Stimulated activated CD8-positive, alpha-beta memory T cell treated with anti-CD3 and anti-CD28 coated beads, Interleukin-7, amount 100 ng/mL, for 1 hour (primary cell): ENCODE data around the gene HFE.
"Not testable (repeated sequence)": the region's sequence is repeated elsewhere in the genome, so short reads cannot be mapped to it uniquely, and the experiment has no call there.

Experiments
- DNase-seq, 2 donors: peaks; one replicate each; pipeline ENCODE4 v3.0.0-alpha.2; 2020; ENCODE audit warnings: low read depth in 2 of 2

HFE gene

GRCh38 chr6:26058477-26059033 lies 28.7 kb upstream of the HFE start:
- not testable (repeated sequence) for DNase-seq

- no peak for DNase-seq
These were observed 27.3 kb upstream of the HFE start for GRCh38 chr6:26059941-26060340.

GRCh38 chr6:26064619-26065257 lies 22.5 kb upstream of the HFE start:
- no peak for DNase-seq

GRCh38 chr6:26065952-26066380 lies 21.3 kb upstream of the HFE start:
- no peak for DNase-seq

GRCh38 chr6:26067367-26067766 lies 19.9 kb upstream of the HFE start:
- no peak for DNase-seq

GRCh38 chr6:26068036-26068435 lies 19.2 kb upstream of the HFE start:
- no peak for DNase-seq

GRCh38 chr6:26071135-26071534 lies 16.1 kb upstream of the HFE start:
- DNase-seq = no peak

- no peak for DNase-seq
These were observed 12.0 kb upstream of the HFE start for GRCh38 chr6:26075063-26075717.

- DNase-seq = not testable (repeated sequence)
These were observed 9.2 kb upstream of the HFE start for GRCh38 chr6:26078066-26078465.

GRCh38 chr6:26081096-26081495 lies 6.1 kb upstream of the HFE start:
- DNase-seq = not testable (repeated sequence)

GRCh38 chr6:26086211-26086610 lies 1.0 kb upstream of the HFE start:
- DNase-seq = no peak

GRCh38 chr6:26088344-26088743 lies 1.1 kb downstream of the HFE start:
- DNase-seq = no peak

- DNase-seq = no peak
These were observed 2.0 kb downstream of the HFE start for GRCh38 chr6:26089272-26089671.

- DNase-seq = no peak
These were observed 5.2 kb downstream of the HFE start for GRCh38 chr6:26092443-26092842.

GRCh38 chr6:26094036-26094435 lies 6.8 kb downstream of the HFE start:
- DNase-seq = no peak

GRCh38 chr6:26097268-26097875 lies 10.1 kb downstream of the HFE start:
- peak; percentile 30 to 38 for DNase-seq

GRCh38 chr6:26103141-26103769 lies 16.0 kb downstream of the HFE start:
- DNase-seq = no peak

- peak; percentile 72 to 74 for DNase-seq
These were observed 16.7 kb downstream of the HFE start for GRCh38 chr6:26103770-26104456.

GRCh38 chr6:26104457-26105108 lies 17.4 kb downstream of the HFE start:
- DNase-seq = no peak

- DNase-seq = no peak
These were observed 18.0 kb downstream of the HFE start for GRCh38 chr6:26105109-26105730.

- no peak for DNase-seq
These were observed 18.6 kb downstream of the HFE start for GRCh38 chr6:26105842-26106241.
